GM23338 (cell line): ENCODE results near the gene RAB31.

Source experiments
- CREB1 ChIP-seq: fragments of 250-450 bp; sonication (Bioruptor Pico); IDR thresholded peaks from 2 replicates; pipeline ENCODE4 v1.5.0; 2020; ENCODE audit warnings: low read depth, mild to moderate bottlenecking, moderate library complexity
- ETS1 ChIP-seq: IDR thresholded peaks from 2 replicates; pipeline ENCODE4 v1.6.1; 2016; ENCODE audit warnings: antibody characterized with exemption
- EZH2 ChIP-seq: fragments of 200-600 bp; sonication (generic); IDR thresholded peaks from one replicate; pipeline ENCODE4 v1.8.0; 2017; ENCODE audit warnings: antibody characterized with exemption, mild to moderate bottlenecking, low read depth; ENCODE audit not compliant: unreplicated experiment
- EZH2phosphoT487 ChIP-seq: fragments of 200-600 bp; sonication (generic); IDR thresholded peaks from one replicate; pipeline ENCODE4 v1.8.1; 2018; ENCODE audit warnings: antibody characterized with exemption; ENCODE audit not compliant: unreplicated experiment
- JUNB ChIP-seq: IDR thresholded peaks from one replicate; pipeline ENCODE4 v1.6.1; 2016; ENCODE audit warnings: antibody characterized with exemption; ENCODE audit not compliant: unreplicated experiment
- NANOG ChIP-seq: IDR thresholded peaks from 2 replicates; pipeline ENCODE4 v1.6.1; 2016; ENCODE audit warnings: antibody characterized with exemption, borderline replicate concordance
- POLR2AphosphoS5 ChIP-seq: IDR thresholded peaks from 2 replicates; pipeline ENCODE4 v1.6.1; 2016; ENCODE audit warnings: antibody characterized with exemption, low read depth
- REST ChIP-seq: IDR thresholded peaks from one replicate; pipeline ENCODE4 v1.6.1; 2018; ENCODE audit warnings: antibody characterized with exemption; ENCODE audit not compliant: unreplicated experiment
- STAT1 ChIP-seq: IDR thresholded peaks from one replicate; pipeline ENCODE4 v1.6.1; 2016; ENCODE audit warnings: antibody characterized with exemption; ENCODE audit not compliant: unreplicated experiment
- ZNF114 ChIP-seq: fragments of 250-450 bp; sonication (Bioruptor Pico); IDR thresholded peaks from 2 replicates; pipeline ENCODE4 v1.5.0; 2020; ENCODE audit warnings: mild to moderate bottlenecking, moderate library complexity
- ZNF331 ChIP-seq: fragments of 250-450 bp; sonication (Bioruptor Pico); IDR thresholded peaks from 2 replicates; pipeline ENCODE4 v1.5.0; 2020; ENCODE audit warnings: low read depth, mild to moderate bottlenecking, moderate library complexity
- TF ChIP-seq, protein P1 (sequence below), 2 experiments: fragments of 200-600 bp in 1 of 2; sonication (generic) in 1 of 2; conservative IDR thresholded peaks; 2 replicates each; pipeline versions ENCODE4 v1.5.1 to v1.6.1; 2016 to 2017; ENCODE audit warnings: antibody characterized with exemption in 2 of 2, low read depth in 2 of 2, mild to moderate bottlenecking in 2 of 2, moderate library complexity in 1 of 2

DNA sequence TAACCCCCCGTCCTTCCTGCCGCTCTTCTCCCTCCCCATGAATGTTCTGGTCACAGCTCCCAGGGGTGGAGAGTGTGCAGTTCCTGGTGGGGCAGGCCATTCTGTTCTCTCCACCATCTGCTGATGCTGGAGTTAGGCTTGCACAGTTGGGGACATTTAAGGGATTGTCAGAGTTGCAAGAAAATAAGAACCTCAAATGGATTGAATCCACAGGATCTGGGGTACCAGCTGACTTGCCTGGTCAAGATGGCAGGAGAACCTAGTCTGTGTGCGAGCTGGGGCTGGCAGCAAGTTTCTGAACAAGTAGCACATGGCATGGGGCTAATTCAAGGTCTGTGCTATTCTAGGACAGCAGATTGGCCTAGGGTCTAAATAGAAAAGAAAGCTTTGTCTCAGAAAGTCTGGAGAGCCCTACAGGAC is 116.9 kb downstream of the RAB31 start:
- TF ChIP-seq, protein P1, sequence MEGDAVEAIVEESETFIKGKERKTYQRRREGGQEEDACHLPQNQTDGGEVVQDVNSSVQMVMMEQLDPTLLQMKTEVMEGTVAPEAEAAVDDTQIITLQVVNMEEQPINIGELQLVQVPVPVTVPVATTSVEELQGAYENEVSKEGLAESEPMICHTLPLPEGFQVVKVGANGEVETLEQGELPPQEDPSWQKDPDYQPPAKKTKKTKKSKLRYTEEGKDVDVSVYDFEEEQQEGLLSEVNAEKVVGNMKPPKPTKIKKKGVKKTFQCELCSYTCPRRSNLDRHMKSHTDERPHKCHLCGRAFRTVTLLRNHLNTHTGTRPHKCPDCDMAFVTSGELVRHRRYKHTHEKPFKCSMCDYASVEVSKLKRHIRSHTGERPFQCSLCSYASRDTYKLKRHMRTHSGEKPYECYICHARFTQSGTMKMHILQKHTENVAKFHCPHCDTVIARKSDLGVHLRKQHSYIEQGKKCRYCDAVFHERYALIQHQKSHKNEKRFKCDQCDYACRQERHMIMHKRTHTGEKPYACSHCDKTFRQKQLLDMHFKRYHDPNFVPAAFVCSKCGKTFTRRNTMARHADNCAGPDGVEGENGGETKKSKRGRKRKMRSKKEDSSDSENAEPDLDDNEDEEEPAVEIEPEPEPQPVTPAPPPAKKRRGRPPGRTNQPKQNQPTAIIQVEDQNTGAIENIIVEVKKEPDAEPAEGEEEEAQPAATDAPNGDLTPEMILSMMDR (conservative IDR thresholded peaks at IDR 0.05; ENCODE audit: low read depth in 2 of 2): no peak
- TF ChIP-seq POLR2AphosphoS5: no peak
- TF ChIP-seq EZH2: no peak
- TF ChIP-seq REST: no peak
- no peak for TF ChIP-seq ZNF331
- no peak for TF ChIP-seq STAT1
- no peak for TF ChIP-seq JUNB
- TF ChIP-seq EZH2phosphoT487: no peak
- no peak for TF ChIP-seq CREB1
- no peak for TF ChIP-seq ETS1
- no peak for TF ChIP-seq NANOG
- TF ChIP-seq ZNF114 (CRISPR knock-in tag): no peak
